Measurements from ENCODE around the gene TTC33. TPM values are rescaled to one million over a fixed set of nuclear protein-coding genes. Genes with fewer than 3 reads are reported as not detected.
A peak's percentile ranks its signal among the peaks of the same experiment; 100 is the strongest.

Gene TTC33
- total and polyA plus RNA-seq, 2 of the 4 experiments (the other 2 are of a cell fraction): 3.1 to 8.1 TPM

DNA sequence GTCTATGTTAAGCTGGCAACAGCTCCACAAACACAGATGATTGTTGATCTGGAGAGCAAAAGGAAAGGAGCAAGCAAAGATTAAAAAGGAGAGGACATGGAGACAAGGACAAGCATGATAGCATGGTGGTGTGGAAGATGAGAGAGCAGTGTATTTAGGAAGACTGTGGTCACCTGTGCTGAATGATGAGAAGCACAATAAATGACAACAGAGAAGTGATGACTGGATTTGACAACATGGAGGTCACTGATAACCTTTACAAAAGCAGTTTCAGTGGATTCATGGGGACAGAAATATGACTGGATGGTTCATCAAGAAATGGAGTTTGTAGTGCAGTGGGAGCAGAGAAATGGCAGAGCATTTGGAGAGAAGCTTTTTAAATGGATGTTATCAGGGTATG is 20.2 kb downstream of the TTC33 start:
- Histone ChIP-seq H3K14ac (replicated peaks; ENCODE audit: low read depth, low read length) (peak overlapping the region; percentile 92), H2BK120ac (ENCODE audit: low read depth, low read length) (peak overlapping the region; percentile 92), H2AFZ (replicated peaks; ENCODE audit: low read length, poor library complexity) (no peak overlapping the region), H3K4ac (ENCODE audit: low read depth, low read length) (peak overlapping the region; percentile 95), H3K4me1 (ENCODE audit: control insufficient read depth, insufficient read depth, low read length) (peaks cover 14% of the 10 kb centered on the region), H3K4me2 (ENCODE audit: low read depth, low read length) (peak overlapping the region; percentile 17; the same call in 1 of the 2 replicates), H3K9me3 (ENCODE audit: control insufficient read depth, insufficient read depth, low read length) (peaks cover 4% of the 10 kb centered on the region; the same call in 1 of the 2 replicates), H2BK20ac (ENCODE audit: low read depth, low read length) (peak overlapping the region; percentile 97), H4K91ac (ENCODE audit: insufficient read depth, low read depth, low read length) (peak overlapping the region; percentile 86), H3K27ac (ENCODE audit: insufficient read depth, low read length) (no peak overlapping the region), H3K79me1 (ENCODE audit: low read depth in 1 of 2, low read length in 2 of 2) (peaks cover 13 to 37% of the 10 kb centered on the region in 2 experiments), H2AK9ac (replicated peaks; ENCODE audit: low read depth, low read length, poor library complexity) (no peak overlapping the region), H2AK5ac (ENCODE audit: low read depth, low read length) (peak overlapping the region; percentile 79), H4K8ac (ENCODE audit: low read depth in 2 of 2, low read length in 2 of 2) (peak overlapping the region; percentile 28 to 88; a peak in 3 of 4 replicates), H3K18ac (ENCODE audit: low read depth, low read length) (peak overlapping the region; percentile 44; the same call in 1 of the 2 replicates), H3K9me1 (ENCODE audit: insufficient read depth, low read length) (peaks cover 14% of the 10 kb centered on the region), H3K23ac (ENCODE audit: low read depth, low read length) (peak overlapping the region; percentile 89), H2BK15ac (ENCODE audit: low read depth, low read length) (peak overlapping the region; percentile 81; the same call in 2 of the 3 replicates), H3K9ac (ENCODE audit: low read depth, low read length) (no peak overlapping the region), H4K5ac (ENCODE audit: low read depth, low read length) (peak overlapping the region; percentile 13; the same call in 1 of the 2 replicates), H3K4me3 (ENCODE audit: insufficient read depth, low read depth, low read length) (no peak overlapping the region), H4K20me1 (ENCODE audit: insufficient read depth, low read length) (no peaks in the 10 kb centered on the region), H3K27me3 (ENCODE audit: control insufficient read depth, insufficient read depth, low read length) (no peaks in the 10 kb centered on the region), H2BK5ac (ENCODE audit: low read depth, low read length, poor library complexity, severe bottlenecking) (peak overlapping the region; percentile 89), H3K36me3 (ENCODE audit: control insufficient read depth, insufficient read depth, low read length) (peaks cover 6% of the 10 kb centered on the region), H3K56ac (ENCODE audit: extremely low read depth, insufficient read depth, low read length) (peak overlapping the region; percentile 42; the same call in 1 of the 2 replicates)
- intact Hi-C loops (cut with micrococcal nuclease) (loop anchor here (1.0 kb wide), 4 partner anchors 47 to 1156 kb away; no protein-coding TSS in a partner anchor), in situ Hi-C loops (cut with MboI; ENCODE audit: low sequenced_read_pairs) (loop anchor here (5.0 to 10.0 kb wide), 3 partner anchors 788 to 1151 kb away; no protein-coding TSS in a partner anchor), dilution Hi-C loops (cut with HindIII; ENCODE audit: low sequenced_read_pairs, unreplicated experiment) (no loop called here)
- no peak for DNase-seq
- ChIA-PET POLR2A (ENCODE audit: unreplicated experiment) (no interaction called here), CTCF (interaction anchor here (1.2 to 1.3 kb wide), 2 partner anchors 11 to 1011 kb away, joined by 3 read pairs; no protein-coding TSS in a partner anchor)
- BruUV-seq (replicated peaks): no TSS peak
- ATAC-seq (ENCODE audit: low read depth): no peak
- no peak for TF ChIP-seq MAFK (IDR thresholded peaks at IDR 0.05; ENCODE audit: low read depth, low read length)
- TF ChIP-seq MXI1 (IDR thresholded peaks at IDR 0.05; ENCODE audit: borderline replicate concordance, low read depth, low read length): no peak
- TF ChIP-seq, protein P1, sequence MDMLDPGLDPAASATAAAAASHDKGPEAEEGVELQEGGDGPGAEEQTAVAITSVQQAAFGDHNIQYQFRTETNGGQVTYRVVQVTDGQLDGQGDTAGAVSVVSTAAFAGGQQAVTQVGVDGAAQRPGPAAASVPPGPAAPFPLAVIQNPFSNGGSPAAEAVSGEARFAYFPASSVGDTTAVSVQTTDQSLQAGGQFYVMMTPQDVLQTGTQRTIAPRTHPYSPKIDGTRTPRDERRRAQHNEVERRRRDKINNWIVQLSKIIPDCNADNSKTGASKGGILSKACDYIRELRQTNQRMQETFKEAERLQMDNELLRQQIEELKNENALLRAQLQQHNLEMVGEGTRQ (IDR thresholded peaks at IDR 0.05; ENCODE audit: low read depth, low read length): no peak
- TF ChIP-seq FOS (IDR thresholded peaks at IDR 0.05; ENCODE audit: low read depth, low read length): no peak
- TF ChIP-seq NFE2L2 (IDR thresholded peaks at IDR 0.05; ENCODE audit: low read depth, low read length): no peak
- TF ChIP-seq RCOR1 (IDR thresholded peaks at IDR 0.05; ENCODE audit: insufficient replicate concordance, low read length): no peak
- TF ChIP-seq, protein P2, sequence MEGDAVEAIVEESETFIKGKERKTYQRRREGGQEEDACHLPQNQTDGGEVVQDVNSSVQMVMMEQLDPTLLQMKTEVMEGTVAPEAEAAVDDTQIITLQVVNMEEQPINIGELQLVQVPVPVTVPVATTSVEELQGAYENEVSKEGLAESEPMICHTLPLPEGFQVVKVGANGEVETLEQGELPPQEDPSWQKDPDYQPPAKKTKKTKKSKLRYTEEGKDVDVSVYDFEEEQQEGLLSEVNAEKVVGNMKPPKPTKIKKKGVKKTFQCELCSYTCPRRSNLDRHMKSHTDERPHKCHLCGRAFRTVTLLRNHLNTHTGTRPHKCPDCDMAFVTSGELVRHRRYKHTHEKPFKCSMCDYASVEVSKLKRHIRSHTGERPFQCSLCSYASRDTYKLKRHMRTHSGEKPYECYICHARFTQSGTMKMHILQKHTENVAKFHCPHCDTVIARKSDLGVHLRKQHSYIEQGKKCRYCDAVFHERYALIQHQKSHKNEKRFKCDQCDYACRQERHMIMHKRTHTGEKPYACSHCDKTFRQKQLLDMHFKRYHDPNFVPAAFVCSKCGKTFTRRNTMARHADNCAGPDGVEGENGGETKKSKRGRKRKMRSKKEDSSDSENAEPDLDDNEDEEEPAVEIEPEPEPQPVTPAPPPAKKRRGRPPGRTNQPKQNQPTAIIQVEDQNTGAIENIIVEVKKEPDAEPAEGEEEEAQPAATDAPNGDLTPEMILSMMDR (conservative IDR thresholded peaks at IDR 0.05; ENCODE audit: low read depth, low read length): no peak
- TF ChIP-seq CEBPB (IDR thresholded peaks at IDR 0.05; ENCODE audit: low read depth, low read length): no peak
- no peak for TF ChIP-seq POLR2A (IDR thresholded peaks at IDR 0.05; ENCODE audit: low read depth, low read length)

Data from IMR-90 (cell line).